Loucy (cell line): ENCODE data around the gene CWH43.

Source experiments
- CTCF ChIP-seq: fragments of 200-600 bp; sonication (generic); conservative IDR thresholded peaks from 2 replicates; pipeline ENCODE4 v1.5.1; 2014; ENCODE audit warnings: mild to moderate bottlenecking, antibody characterized with exemption, low read length
- EZH2phosphoT487 ChIP-seq: fragments of 200-600 bp; IDR thresholded peaks from 2 replicates; pipeline ENCODE4 v1.6.1; 2018; ENCODE audit warnings: antibody characterized with exemption, mild to moderate bottlenecking, moderate library complexity, borderline replicate concordance

- TF ChIP-seq CTCF, result no peak
- TF ChIP-seq EZH2phosphoT487, result no peak
Observed at GRCh38 chr4:48976041-48976440, 10.0 kb upstream of the CWH43 start.
